HEK293T (cell line): Measurements from ENCODE around the gene MMP25.

Source experiments
- ELF4 ChIP-seq: fragments of 450-650 bp; IDR thresholded peaks from 2 replicates; pipeline ENCODE4 v1.6.1; 2017; ENCODE audit warnings: antibody characterized with exemption
- LEF1 ChIP-seq: fragments of 450-650 bp; IDR thresholded peaks from 2 replicates; pipeline ENCODE4 v1.6.1; 2017; ENCODE audit warnings: mild to moderate bottlenecking, borderline replicate concordance
- NFRKB ChIP-seq: fragments of 450-650 bp; IDR thresholded peaks from 2 replicates; pipeline ENCODE4 v1.6.1; 2016; ENCODE audit warnings: mild to moderate bottlenecking, moderate library complexity
- SP1 ChIP-seq: fragments of 450-650 bp; IDR thresholded peaks from 2 replicates; pipeline ENCODE4 v1.6.1; 2017

- TF ChIP-seq SP1 (no peak), ELF4 (no peak), LEF1 (no peak), NFRKB (no peak)
Measured at GRCh38 chr16:3074860-3075522, 28.6 kb downstream of the MMP25 start.
